HG03066 (cell line): ENCODE data around the gene UTP3.
"Not testable (repeated sequence)": the region's sequence is repeated elsewhere in the genome, so short reads cannot be mapped to it uniquely, and the experiment has no call there.

Experiments used
- ATAC-seq: cut with Tn5 transposase; IDR thresholded peaks from one replicate; pipeline ENCODE4 v1.9.1; 2021; ENCODE audit warnings: low read depth; ENCODE audit not compliant: unreplicated experiment

The UTP3 gene

DNA sequence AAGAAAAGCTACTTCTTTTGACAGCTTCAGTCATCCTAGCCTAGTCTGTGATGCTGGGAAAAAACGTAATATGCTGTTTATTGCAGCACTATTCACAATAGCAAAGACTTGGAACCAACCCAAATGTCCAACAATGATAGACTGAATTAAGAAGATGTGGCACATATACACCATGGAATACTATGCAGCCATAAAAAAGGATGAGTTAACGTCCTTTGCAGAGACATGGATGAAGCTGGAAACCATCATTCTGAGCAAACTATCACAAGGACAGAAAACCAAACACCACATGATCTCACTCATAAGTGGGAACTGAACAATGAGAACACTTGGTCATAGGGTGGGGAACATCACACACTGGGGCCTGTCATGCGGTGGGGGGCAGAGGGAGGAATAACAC, 6.2 kb upstream of the UTP3 start:
- not testable (repeated sequence) for ATAC-seq

DNA sequence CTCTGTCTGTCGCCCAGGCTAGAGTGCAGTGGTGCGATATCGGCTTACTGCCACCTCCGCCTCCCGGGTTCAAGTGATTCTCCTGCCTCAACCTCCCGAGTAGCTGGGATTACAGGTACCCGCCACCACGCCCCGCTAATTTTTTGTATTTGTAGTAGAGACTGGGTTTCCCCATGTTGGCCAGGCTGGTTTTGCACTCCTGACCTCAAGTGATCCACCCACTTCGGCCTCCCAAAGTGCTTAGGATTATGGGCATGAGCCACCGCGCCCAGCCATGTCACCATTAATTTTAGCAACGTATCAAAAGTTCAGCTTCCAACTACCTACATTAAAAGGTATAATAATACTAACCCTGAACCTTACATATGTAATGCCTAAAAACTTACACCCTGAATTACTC, 940 bp upstream of the UTP3 start:
- ATAC-seq, result no peak

DNA sequence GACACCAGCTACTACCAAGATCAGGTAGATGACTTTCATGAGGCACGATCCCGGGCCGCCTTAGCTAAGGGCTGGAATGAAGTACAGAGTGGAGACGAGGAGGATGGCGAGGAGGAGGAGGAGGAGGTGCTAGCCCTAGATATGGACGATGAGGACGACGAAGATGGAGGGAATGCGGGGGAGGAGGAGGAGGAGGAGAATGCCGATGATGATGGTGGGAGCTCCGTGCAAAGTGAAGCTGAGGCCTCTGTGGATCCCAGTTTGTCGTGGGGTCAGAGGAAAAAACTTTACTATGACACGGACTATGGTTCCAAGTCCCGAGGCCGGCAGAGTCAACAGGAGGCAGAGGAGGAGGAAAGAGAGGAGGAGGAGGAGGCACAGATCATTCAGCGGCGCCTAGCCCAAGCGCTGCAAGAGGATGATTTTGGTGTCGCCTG, 481 bp downstream of the UTP3 start:
- peak; percentile 3 for ATAC-seq

DNA sequence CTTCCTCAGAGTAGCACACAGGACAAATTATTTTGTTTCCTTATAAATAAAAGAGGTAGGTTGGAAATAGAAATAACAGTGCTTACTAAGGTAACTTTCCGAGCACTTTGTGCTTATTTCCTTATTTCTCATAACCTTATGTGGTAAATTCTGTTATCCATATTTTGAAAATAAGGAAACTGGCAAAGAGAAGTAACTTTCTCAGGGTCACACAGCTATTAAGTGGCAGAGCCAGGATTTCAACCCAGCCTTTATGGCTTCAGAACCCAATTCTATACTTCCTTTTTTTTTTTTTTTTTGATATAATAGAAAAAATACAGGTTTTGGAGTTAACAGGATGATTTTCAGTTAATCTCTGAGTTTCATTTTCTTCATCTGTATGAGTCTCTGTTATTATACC, 3.3 kb downstream of the UTP3 start:
- ATAC-seq, result no peak

DNA sequence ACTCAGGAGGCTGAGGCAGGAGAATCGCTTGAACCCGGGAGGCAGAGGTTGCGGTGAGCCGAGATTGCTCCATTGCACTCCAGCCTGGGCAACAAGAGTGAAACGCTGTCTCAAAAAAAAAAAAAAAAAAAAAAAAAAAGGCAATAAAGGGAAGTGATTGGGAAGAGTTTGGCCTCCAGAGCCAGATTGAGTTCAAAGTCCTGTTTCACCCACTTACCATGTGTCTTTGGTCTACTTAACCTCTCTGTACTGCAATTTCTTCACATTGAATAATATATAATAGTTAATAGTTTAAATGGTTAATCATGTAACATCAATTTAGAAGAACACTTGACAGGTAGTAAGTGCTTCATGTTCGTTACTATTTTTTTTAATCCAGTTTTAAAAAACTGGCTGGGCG, 6.3 kb downstream of the UTP3 start:
- not testable (repeated sequence) for ATAC-seq

DNA sequence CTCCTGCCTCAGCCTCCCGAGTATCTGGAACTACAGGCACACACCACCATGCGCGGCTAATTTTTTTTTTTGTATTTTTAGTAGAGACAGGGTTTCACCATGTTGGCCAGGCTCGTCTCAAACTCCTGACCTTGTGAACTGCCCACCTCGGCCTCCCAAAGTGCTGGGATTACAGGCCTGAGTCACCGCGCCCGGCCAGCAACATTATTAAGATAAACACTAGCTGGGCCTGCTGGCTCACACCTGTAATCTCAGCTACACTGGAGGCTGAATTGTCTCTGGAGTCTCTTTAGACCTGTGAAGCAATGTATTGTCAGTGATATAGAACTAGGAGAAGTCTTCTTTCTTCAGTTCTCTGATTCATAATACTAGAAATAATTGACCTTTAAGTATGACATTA, 10.1 kb downstream of the UTP3 start:
- not testable (repeated sequence) for ATAC-seq

DNA sequence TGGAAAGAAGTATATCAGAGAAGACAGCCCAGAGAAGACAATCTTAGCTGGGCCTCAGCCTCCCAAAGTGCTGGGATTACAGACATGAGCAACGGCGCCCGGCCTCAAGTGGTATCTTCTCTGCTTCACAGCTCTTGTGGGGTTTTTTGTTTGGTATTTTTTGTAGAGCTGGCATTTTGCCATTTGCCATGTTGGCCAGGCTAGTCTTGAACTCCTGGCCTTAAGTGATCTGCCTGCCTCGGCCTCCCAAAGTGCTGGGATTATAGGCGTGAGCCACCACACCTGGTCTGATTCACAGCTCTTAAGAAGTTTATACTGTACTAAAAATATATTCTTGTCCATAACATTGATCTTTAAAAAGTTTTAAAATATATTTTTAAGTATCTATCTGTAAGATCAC, 12.4 kb downstream of the UTP3 start:
- no peak for ATAC-seq

DNA sequence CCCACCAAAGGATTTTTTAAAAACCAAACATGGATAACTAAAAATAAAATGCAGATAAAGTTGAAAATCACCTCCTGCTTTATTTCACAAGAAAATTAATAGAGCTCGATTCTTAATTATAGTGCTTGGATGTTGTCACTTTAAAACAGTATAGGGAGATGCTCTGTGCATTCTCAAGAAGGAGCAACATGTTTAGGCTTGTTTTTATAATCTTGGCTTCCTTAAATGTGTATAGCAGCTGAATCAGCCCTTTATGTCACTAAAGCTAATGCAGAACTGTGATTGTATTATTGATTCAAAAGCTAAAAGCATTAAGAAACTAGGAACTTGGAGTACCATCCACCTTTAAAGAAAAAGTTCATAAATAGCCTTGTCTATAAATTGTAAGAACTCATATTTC, 12.9 kb downstream of the UTP3 start:
- ATAC-seq, result no peak

DNA sequence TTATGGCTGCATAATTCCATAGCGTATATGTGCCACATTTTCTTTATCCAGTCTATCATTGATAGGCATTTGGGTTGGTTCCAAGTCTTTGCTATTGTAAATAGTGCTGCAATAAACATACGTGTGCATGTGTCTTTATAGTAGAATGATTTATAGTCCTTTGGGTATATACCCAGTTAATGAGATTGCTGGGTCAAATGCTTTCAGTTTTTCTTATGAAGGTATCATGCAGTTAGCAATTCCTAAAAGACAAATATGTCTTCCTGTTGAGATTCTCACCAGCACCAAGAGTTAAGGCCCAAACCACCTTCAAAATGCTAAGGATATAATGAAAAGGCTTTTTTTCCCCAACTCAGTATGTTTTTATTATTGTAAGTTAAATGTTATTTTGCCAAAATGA, 14.3 kb downstream of the UTP3 start:
- not testable (repeated sequence) for ATAC-seq

DNA sequence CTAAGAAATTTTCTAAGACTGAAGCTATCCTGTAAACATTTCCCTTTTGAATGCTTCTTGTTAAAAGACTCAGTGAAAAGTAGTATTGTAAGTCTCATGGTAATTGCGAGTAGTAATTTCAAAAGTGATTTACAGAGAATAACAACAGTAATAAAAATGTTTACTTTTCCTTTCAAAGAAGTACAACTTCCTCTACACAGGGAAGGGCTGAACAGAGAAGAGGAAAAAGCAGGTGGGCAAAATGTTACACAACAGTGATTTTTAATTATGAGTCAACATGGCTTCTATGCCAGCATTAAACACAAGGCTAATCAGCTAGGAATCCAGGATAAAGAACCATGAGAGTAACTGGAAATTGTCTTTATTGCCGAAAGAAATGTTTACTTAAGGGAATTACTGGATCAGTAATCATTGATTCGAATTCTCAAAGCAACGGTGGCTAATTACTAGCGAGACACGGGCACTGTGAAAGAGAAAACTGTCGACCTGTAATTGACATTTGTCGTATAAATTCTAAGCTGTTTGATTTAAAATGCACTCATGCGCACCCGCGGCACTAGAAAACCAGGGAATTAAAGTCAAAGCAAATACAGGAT, 15.4 kb downstream of the UTP3 start:
- no peak for ATAC-seq

DNA sequence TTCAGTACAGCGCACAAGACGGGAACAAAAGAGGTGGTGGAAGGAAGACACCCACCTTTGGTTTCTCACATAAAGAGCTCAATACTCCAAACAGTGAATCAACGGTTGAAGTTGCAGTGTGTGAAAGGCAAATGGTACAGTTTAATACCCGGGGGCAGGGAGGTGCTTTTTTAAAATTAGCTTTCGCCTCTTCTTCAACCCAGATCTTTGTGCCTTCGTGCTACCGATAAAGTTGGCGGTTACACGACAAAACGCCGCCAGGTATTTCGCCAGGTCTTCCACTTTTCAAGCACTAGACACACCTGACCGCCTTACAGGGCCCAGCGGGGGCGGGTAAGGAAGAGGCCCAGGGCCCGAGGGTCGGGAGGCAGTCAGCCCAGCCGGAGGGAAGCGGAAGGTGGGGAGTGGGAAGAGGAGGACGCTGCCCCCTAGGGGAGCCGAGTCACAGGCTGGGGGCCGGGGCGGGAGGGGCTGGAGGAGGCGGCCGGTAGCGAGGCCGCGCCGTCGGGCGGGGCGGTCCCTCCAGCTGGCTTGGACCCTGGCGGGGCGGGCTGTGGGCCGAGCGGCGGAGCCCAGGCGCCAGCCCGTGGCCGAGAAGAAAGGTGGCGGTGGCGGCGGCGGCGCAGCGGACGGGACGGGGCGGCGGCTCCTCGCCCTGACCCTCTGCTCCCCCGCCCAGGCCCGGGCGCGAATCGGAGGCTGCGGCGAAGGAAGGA, 16.0 kb downstream of the UTP3 start:
- peak; percentile 63 for ATAC-seq

DNA sequence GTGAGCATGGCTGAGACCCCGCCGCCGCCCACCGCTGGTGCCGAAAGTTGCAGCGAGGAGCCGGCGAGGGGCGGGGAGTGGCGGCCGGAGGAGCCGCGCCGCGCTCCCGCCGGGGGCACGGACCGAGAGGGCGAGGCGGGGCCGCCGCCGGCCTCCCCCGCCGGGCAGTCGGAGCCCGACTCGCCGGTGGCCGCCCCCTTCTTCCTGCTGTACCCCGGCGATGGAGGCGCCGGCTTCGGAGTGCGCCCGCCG, 16.5 kb downstream of the UTP3 start:
- ATAC-seq, result peak; percentile 30

DNA sequence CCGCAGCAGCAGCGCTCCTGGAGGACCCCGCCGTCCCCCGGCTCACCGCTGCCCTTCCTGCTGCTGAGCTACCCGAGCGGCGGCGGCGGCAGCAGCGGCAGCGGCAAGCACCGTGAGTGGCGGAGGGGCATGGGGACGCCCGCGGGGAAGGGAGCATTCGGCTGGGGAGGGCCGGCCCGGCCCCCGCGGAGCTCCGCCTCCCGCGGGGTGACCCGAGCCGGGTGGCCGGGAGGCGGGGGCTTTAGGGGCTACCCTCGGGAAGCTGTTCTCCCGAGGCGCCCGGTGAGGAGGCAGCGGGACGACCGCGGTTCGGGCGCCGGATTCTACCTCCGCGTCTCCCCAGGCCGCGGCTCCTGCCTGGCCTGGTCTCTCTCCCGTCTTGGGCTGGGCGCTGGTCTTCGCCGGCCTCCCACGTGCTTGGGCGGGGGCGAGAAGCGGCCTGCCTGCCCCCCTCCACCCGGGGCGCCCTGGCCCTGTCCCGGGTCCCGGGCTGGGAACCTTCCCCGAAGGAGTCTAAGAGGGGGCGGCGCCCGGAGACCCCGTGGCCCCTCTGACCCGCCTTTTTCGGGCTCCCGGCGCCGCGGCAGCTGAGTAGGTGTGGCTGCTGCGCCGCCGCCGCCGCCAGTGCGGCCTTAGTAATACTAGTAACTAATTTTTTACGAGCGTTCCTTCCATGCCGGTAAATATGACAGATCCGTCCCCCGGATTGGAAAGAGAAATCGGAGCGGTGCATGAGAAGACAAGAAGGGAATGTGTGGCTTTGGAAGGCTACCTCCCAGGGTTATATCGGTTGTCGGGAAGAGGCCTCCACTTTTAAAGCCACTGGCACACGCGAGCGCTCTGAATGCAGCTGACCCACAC, 17.1 kb downstream of the UTP3 start:
- peak; percentile 54 for ATAC-seq

DNA sequence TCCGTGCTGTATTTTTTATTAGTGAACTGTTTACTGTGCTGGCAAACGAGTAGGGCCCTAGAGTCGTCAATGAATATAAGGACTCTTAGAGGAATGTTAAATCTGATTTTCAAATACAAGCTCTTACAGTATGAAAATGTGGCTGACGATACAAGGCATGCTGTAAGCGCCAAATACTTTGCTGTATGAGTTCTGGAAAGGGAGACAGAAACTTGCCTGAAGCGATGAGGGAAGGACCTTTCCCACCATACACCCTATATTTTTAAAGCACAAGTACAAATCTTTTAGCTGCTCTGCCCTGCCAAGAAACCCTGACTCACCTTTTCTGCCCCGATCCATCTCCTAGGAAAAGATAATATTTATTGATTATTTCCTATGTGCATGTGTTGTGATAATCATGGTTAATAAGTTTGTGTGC, 17.7 kb downstream of the UTP3 start:
- no peak for ATAC-seq

DNA sequence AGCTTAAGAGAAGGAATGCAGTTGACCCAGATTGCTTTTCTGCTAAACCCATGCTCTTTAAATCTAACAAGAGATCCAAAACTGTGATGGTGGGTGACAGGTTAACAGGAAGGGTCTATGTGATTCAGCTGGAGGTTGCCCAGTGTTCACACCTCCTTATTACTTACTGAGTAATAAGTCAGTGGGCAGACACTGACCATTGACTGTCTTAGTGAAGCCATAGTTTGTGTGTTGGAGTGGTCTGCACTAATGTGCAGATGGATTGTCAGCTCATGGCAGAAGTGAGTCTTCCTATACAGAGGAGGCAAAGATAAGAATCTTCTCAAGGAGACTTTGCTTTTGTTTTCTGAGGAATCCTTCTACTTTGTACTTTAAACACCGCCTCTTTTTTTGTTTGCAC, 18.2 kb downstream of the UTP3 start:
- ATAC-seq, result no peak

DNA sequence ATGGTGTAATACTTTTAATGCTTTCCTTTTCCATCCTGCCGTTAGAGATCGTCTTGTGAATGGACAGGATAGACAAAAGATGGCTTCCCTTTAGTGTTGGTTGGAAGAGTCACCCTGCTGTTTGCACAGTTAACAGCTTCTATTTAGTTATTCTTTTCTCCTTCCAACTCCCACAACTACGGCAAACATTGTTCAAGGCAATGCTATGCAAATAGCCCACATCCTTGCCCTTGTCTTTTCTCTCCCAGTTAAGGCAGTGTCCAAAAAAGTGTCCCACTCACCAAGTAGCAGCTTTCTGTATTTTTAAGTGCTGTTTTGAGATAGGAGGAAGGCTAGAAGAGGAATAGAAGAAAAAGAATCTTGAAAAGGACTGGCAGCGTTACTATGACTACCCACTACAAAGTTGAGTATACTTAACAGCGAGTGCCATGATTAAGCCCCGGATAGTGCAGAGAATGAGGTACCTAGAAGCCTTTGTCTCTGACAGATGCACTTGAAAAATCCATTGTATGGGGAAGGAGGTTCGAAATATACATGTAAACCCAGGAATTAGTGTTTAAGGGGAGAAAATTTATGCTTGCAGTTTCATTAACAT, 21.4 kb downstream of the UTP3 start:
- no peak for ATAC-seq

DNA sequence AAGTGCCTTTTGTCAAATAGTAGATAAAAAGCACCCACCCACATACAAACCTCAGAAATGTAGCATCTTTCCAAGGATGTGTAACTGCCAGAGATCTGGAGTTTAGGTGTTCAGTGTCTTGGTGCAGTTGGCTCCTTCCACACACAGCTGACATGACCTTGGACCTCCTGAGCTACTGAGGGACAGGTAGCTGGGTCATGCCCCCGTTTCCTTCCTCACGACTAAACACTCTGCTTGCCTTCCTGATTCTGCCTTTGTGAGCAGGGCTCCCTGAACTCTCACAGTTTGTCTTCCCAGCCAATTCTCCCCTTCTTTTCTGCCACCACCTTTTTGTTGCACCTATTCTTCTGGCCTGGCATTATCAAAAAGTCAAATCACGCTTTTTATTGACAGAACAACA, 23.3 kb downstream of the UTP3 start:
- no peak for ATAC-seq

DNA sequence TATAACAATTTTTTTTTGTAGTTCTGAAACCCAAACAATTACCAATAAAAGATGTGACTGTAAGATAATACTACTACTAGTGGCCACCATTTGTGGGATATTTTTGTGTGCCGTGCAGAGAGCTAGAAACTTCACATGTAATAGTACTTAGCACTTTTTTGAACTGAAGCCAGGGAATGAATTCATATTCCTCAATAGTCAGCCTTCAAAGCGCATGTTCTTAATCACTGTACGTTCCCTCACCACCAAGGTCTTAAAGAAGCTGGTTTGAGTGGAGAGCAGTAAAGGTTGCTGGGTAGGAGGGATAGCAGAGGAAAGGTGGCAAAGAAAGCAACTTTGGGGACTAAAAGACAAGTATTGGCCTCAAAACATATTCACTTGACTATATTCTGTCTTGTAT, 23.8 kb downstream of the UTP3 start:
- ATAC-seq, result no peak

DNA sequence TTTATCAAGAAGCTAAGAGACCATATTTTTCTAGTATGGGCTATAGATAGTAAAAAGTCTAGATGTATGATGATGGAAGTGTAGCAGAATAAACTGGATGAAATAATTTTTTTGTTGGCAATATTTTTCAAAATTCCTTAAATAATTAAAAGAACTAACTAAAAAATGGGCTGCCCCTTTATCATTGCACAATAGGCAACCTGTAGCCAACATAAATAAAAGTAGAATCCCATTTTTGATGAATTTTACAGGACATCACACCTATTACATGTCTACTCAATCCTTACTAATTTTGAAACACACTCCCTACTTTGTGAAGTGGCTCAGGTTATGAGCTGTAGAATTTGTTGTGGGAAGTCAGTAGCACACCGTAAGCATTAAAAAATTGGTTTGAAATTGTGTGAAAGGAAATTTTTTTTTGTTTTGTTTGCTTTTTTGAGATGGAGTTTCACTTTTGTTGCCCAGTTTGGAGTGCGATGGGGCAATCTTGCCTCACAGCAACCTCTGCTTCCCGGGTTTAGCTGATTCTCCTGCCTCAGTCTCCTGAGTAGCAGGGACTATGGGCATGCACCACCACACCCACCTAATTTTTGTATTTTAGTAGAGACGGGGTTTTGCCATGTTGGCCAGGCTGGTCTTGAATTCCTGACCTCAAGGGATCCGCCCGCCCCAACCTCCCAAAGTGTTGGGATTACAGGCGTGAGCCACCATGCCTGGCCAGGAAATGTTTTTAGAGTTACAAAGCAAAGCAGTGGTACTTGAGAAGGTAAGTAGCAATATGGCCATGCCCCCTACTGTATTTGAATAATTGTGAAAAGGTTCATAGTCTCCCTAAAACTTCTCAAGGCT, 24.5 kb downstream of the UTP3 start:
- no peak for ATAC-seq

DNA sequence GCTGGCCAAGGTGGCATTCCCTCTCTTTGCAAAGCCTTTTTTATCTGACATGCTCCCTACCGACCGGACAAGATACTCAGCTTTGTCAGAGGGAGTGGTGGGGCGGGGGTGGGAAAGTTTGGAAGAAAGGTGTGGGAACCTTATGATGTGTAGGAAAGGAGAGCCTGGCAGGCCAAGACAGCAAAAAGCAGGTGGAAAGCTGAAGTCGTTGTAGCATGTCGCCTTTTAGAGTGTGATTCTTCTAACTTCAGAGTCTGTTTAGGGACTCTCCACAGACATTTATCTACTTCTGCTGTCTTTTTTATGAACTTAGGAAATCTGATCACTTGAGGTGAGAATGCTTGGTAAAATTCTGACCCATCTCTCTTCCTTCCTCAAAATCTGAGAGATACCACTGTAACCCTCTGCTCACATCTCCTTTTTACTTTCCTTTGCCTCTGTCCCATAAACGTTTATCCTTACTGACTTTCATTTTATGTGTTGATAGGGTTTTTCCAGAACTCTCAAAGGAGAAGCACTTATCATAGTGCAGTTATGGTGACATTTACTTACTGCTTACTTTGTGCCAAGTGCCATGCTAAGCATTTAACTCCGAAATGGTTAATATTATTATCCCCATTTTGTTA, 25.2 kb downstream of the UTP3 start:
- peak; percentile 39 for ATAC-seq
